Mucosa of descending colon (tissue), 3 donors: ENCODE measurements around the gene CD40. TPM values are rescaled to one million over a fixed set of nuclear protein-coding genes. Genes with fewer than 3 reads are reported as not detected.

ENCODE experiments used
- ATAC-seq: fragments of 200-7000 bp; cut with Tn5 transposase; one replicate; pipeline ENCODE4 v1.9.1; 2020; ENCODE audit warnings: mild to moderate bottlenecking, moderate library complexity
- DNase-seq, 3 donors: peaks; one replicate each; pipeline ENCODE4 v3.0.0-alpha.2; 2020
- H3K36me3 ChIP-seq: fragments of 200-600 bp; one replicate; pipeline ENCODE4 v1.8.0; 2021; ENCODE audit warnings: low read depth, mild to moderate bottlenecking
- H3K4me1 ChIP-seq: fragments of 200-600 bp; one replicate; pipeline ENCODE4 v1.8.0; 2021; ENCODE audit warnings: low read depth, mild to moderate bottlenecking
- H3K4me3 ChIP-seq: fragments of 200-600 bp; one replicate; pipeline ENCODE4 v1.8.0; 2021; ENCODE audit warnings: mild to moderate bottlenecking
- H3K9me3 ChIP-seq: fragments of 200-600 bp; one replicate; pipeline ENCODE4 v1.8.0; 2021; ENCODE audit warnings: mild to moderate bottlenecking
- intact Hi-C, 2 donors: fragments of 100-400 bp; cut with DNase I in 1 of 2; cut with micrococcal nuclease in 1 of 2; formaldehyde crosslinking; loops; one replicate each; pipeline versions ENCODE4 v1.11.0 to v1.11.1; 2022; cut with DNase I, micrococcal nuclease
- total RNA-seq, 3 donors: library from RNA; stranded (reverse); fragmentation: NEBNext Ultra II Directional in 2 of 3; extraction: Animal tissue kit (Norgen Biotek cat#: 25700) in 2 of 3; gene quantifications; one replicate each; pipeline versions ENCODE4 v1.2.1 to v1.2.4, GENCODE V29; 2021 to 2023
- TF ChIP-seq, protein P1 (sequence below): fragments of 200-600 bp; IDR thresholded peaks from one replicate; pipeline ENCODE4 v1.8.0; 2022; ENCODE audit warnings: antibody characterized with exemption, mild to moderate bottlenecking
- donor health status: DM: no; HTN: no; CAD: no; lungs with moderate emphysema.
- donor health status: DM: no; HTN: no; CAD: no.
- donor health status: DM: no; HTN: yes; CAD: no.

Gene CD40
- total RNA-seq, 3 donors from 2014 or later, result 2.8 to 10.0 (median 6.0) TPM

DNA sequence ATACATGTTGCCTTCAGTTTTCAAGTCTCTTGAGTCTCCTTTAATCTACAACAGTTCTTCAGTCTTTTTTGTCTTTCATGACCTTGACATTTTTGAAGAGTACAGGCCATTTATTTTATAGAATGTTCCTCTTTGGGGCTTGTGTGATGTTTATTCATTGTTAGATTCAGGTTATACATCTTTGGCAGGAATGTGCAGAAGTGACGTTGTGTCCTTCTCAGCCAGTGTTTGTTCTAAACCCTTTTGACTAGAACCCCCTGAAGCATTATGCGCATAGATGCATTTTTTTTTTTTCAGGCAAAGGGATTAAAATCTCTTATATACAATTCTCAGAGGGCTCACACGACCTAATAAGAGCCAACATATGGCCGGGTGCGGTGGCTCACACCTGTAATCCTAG, 17.1 kb upstream of the CD40 start:
- TF ChIP-seq, protein P1, sequence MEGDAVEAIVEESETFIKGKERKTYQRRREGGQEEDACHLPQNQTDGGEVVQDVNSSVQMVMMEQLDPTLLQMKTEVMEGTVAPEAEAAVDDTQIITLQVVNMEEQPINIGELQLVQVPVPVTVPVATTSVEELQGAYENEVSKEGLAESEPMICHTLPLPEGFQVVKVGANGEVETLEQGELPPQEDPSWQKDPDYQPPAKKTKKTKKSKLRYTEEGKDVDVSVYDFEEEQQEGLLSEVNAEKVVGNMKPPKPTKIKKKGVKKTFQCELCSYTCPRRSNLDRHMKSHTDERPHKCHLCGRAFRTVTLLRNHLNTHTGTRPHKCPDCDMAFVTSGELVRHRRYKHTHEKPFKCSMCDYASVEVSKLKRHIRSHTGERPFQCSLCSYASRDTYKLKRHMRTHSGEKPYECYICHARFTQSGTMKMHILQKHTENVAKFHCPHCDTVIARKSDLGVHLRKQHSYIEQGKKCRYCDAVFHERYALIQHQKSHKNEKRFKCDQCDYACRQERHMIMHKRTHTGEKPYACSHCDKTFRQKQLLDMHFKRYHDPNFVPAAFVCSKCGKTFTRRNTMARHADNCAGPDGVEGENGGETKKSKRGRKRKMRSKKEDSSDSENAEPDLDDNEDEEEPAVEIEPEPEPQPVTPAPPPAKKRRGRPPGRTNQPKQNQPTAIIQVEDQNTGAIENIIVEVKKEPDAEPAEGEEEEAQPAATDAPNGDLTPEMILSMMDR, result no peak
- no peak overlapping the region for H3K4me3 ChIP-seq
- H3K36me3 ChIP-seq, result no peaks in the 10 kb centered on the region
- intact Hi-C loops, result no loop called here
- no peaks in the 10 kb centered on the region for H3K9me3 ChIP-seq
- H3K4me1 ChIP-seq, result no peaks in the 10 kb centered on the region
- no peak for DNase-seq
- no peak for ATAC-seq

DNA sequence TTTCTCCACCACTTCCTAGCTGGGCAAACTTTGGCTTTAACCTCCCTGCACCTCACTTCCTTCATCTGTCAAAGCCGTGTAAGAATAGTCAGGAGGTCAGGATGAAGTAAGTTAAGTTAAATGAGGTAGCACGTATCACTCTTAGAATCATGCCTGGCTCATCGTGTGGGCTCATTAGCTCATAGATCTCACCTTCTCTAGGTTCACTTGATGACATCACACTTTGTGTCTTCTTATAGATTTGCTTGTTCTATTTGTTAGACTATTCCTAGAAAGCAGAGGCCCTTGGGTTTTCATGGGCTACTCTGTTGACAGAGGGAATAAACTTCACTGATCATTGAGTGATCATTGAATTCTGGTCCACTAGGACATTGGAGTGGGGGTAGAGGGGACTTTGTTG, 16.2 kb upstream of the CD40 start:
- Histone ChIP-seq H3K4me3 (no peak overlapping the region), H3K36me3 (no peaks in the 10 kb centered on the region), H3K9me3 (no peaks in the 10 kb centered on the region), H3K4me1 (no peaks in the 10 kb centered on the region)
- TF ChIP-seq, protein P1, result no peak
- intact Hi-C loops, result no loop called here
- no peak for ATAC-seq
- no peak for DNase-seq

DNA sequence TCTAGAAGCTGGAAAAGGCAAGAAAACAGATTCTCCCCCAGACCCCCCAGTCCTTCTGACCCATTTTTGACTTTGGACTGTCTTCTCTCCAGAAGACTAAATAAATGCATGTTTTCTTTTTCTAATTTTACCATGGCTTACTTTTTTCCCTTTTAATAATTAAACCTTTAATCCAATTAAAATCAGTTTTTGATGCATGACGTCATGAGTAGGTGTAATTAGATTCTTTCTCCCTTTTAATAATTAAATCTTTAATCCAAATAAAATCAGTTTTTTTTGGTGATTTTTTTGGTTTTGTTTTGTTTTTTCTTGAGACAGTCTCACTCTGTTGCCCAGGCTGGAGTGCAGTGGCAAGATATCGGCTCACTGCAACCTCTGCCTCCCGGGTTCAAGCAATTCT, 15.2 kb upstream of the CD40 start:
- TF ChIP-seq, protein P1, result no peak
- DNase-seq (no peak), ATAC-seq (no peak)
- H3K9me3 ChIP-seq, result no peaks in the 10 kb centered on the region
- no peaks in the 10 kb centered on the region for H3K4me1 ChIP-seq
- intact Hi-C loops, result no loop called here
- H3K4me3 ChIP-seq, result no peak overlapping the region
- no peaks in the 10 kb centered on the region for H3K36me3 ChIP-seq

DNA sequence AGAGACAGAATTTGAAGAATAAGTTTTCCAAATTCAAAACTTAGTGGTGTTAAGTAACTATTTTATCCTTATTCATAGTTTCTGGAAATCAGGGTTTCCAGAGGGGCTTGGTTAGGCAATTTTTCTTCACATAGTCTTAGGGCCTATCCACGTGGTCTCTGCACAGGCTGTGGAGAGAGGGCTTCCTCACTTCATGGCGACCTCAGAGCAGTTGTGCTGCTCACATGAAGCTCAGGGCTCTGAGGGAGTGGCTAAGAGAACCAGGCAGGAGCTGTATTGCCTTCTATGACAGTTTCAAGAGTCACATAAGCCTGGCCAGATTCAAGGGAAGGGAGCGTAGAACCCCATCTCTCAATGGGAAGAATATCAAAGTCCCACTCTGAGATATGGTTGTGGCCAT, 13.9 kb upstream of the CD40 start:
- TF ChIP-seq, protein P1, result no peak
- intact Hi-C loops, result no loop called here
- DNase-seq (no peak), ATAC-seq (no peak)
- H3K9me3 ChIP-seq, result no peaks in the 10 kb centered on the region
- no peak overlapping the region for H3K4me3 ChIP-seq
- no peaks in the 10 kb centered on the region for H3K4me1 ChIP-seq
- H3K36me3 ChIP-seq, result no peaks in the 10 kb centered on the region

DNA sequence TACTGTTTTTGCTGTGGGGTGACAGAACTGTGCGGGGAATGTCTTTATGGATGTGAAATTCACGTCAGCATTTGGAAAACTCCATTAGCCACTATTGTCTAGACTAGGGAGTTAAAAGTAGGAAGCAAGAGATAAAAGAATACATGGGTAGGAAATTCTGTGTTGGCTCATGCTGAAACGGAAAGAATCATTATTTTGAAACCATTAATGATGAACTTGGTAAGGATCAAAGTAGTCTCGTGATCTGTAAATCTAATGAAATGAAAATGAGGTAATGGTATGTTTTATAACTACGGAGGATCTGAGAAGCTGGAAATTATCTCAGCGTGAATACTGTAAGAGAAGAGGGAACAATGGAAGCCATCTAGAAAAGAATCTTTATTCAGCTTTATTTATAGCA, 11.1 kb upstream of the CD40 start:
- ATAC-seq, result no peak
- Histone ChIP-seq H3K36me3 (no peaks in the 10 kb centered on the region), H3K4me1 (no peaks in the 10 kb centered on the region), H3K9me3 (no peaks in the 10 kb centered on the region), H3K4me3 (no peak overlapping the region)
- intact Hi-C loops, result no loop called here
- TF ChIP-seq, protein P1, result no peak
- DNase-seq, result no peak

DNA sequence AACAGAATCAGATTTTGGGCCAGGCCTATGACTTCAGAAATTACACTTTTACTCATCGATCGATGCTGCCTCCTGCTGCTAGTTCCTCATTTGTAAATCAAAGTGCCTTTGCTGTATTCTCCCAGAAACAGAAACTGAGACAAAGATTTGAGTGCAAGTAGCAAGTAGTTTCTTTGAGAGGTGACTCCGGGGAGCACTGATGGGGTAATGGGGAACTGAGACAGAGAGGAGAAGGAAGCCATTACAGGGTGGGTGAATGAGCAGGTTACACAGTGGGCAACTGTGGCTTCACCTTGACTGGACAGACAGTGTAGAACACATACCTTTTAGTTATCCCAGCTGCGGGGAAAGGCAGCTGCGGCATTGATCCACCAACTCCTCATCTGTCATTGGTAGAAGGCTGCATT, 9.7 kb upstream of the CD40 start:
- Histone ChIP-seq H3K4me1 (no peaks in the 10 kb centered on the region), H3K4me3 (no peak overlapping the region), H3K36me3 (no peaks in the 10 kb centered on the region), H3K9me3 (no peaks in the 10 kb centered on the region)
- DNase-seq (no peak), ATAC-seq (peak; percentile 62)
- intact Hi-C loops, result no loop called here
- TF ChIP-seq, protein P1, result no peak
